GM10248 (cell line): ENCODE data around the gene MCMBP.
A peak's percentile ranks its signal among the peaks of the same experiment; 100 is the strongest.
"Not testable (repeated sequence)": the region's sequence is repeated elsewhere in the genome, so short reads cannot be mapped to it uniquely, and the experiment has no call there.

Experiments used
- CTCF ChIA-PET: fragments of 300-600 bp; sonication (Branson Sonifier 250); formaldehyde crosslinking; extraction: SDS; loops from one replicate; lab custom pipeline; 2021; ENCODE audit warnings: antibody characterized with exemption; lab: Yijun Ruan, JAX
- POLR2A ChIA-PET: fragments of 350-650 bp; sonication (Branson Sonifier 250); formaldehyde crosslinking; extraction: SDS; loops from one replicate; lab custom pipeline; 2020; ENCODE audit warnings: antibody characterized with exemption; lab: Yijun Ruan, JAX
- DNase-seq: peaks from one replicate; pipeline ENCODE4 v3.0.0; 2012; ENCODE audit errors: extremely low spot score
- TF ChIP-seq, protein P1 (sequence below): IDR thresholded peaks from 2 replicates; pipeline ENCODE4 v1.5.1; 2012; ENCODE audit warnings: mild to moderate bottlenecking, low read depth; ENCODE audit errors: extremely low read depth, missing control alignments, control extremely low read depth

MCMBP gene

GRCh38 chr10:119893074-119893473, 20.4 kb upstream of the MCMBP start:
- CTCF ChIA-PET: interaction anchor here (1.0 to 1.9 kb wide), 8 partner anchors 10 to 206 kb away, joined by 3 to 7 read pairs (median 4); partner anchors contain the start of gene MCMBP
- no peak for DNase-seq
- TF ChIP-seq, protein P1, sequence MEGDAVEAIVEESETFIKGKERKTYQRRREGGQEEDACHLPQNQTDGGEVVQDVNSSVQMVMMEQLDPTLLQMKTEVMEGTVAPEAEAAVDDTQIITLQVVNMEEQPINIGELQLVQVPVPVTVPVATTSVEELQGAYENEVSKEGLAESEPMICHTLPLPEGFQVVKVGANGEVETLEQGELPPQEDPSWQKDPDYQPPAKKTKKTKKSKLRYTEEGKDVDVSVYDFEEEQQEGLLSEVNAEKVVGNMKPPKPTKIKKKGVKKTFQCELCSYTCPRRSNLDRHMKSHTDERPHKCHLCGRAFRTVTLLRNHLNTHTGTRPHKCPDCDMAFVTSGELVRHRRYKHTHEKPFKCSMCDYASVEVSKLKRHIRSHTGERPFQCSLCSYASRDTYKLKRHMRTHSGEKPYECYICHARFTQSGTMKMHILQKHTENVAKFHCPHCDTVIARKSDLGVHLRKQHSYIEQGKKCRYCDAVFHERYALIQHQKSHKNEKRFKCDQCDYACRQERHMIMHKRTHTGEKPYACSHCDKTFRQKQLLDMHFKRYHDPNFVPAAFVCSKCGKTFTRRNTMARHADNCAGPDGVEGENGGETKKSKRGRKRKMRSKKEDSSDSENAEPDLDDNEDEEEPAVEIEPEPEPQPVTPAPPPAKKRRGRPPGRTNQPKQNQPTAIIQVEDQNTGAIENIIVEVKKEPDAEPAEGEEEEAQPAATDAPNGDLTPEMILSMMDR: no peak
- POLR2A ChIA-PET: interaction anchor here (1.0 to 2.6 kb wide), 4 partner anchors 13 to 242 kb away, joined by 3 to 15 read pairs (median 4); partner anchors contain the start of genes BAG3 and MCMBP

- peak; percentile 95 for DNase-seq
- POLR2A ChIA-PET: interaction anchor here (0.7 to 2.6 kb wide), 5 partner anchors 14 to 242 kb away, joined by 3 to 15 read pairs (median 3); partner anchors contain the start of genes BAG3, INPP5F and MCMBP
- TF ChIP-seq, protein P1: no peak
- CTCF ChIA-PET: interaction anchor here (1.0 to 1.9 kb wide), 6 partner anchors 9 to 205 kb away, joined by 3 to 7 read pairs (median 5); partner anchors contain the start of gene MCMBP
Measured at GRCh38 chr10:119892188-119893065, 19.8 kb upstream of the MCMBP start, which contains the start of gene SEC23IP. Gene SEC23IP (plus strand): TSS chr10:119892730. CDS start chr10:119892783, 53 bp downstream.

GRCh38 chr10:119891849-119892187, 19.2 kb upstream of the MCMBP start:
- ChIA-PET CTCF (interaction anchor here (1.0 to 1.8 kb wide), 6 partner anchors 9 to 204 kb away, joined by 3 to 7 read pairs (median 4); no protein-coding TSS in a partner anchor), POLR2A (interaction anchor here (0.7 to 2.6 kb wide), 6 partner anchors 14 to 241 kb away, joined by 3 to 15 read pairs (median 4); partner anchors contain the start of genes BAG3, INPP5F and MCMBP)
- DNase-seq: not testable (repeated sequence)

GRCh38 chr10:119890307-119890706, 17.7 kb upstream of the MCMBP start:
- CTCF ChIA-PET: interaction anchor here (0.9 to 1.2 kb wide), 3 partner anchors 19 to 30 kb away, joined by 3 to 4 read pairs (median 3); no protein-coding TSS in a partner anchor
- POLR2A ChIA-PET, DNase-seq: not testable (repeated sequence)

DNA sequence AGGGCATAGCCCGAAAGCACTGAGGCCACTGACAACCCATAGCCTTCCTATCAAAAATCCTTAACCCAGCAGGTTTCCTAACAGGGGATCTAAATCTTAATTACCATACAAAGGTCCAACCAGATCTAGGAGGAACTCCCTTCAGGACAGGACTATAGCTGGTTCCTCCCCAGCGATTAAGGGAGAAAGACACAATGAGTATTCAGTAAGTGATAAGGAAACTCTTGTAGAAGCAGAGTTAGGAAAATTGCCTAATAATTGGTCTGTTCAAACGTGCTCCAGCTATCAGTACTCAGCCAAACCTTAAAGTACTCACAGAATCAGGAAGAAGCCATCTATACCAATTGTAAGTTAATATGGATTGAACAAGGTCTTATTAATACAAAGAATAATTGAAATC, 16.6 kb upstream of the MCMBP start:
- POLR2A ChIA-PET, DNase-seq, CTCF ChIA-PET: not testable (repeated sequence)

- DNase-seq, CTCF ChIA-PET, POLR2A ChIA-PET: not testable (repeated sequence)
Measured at GRCh38 chr10:119888715-119889114, 16.1 kb upstream of the MCMBP start.

DNA sequence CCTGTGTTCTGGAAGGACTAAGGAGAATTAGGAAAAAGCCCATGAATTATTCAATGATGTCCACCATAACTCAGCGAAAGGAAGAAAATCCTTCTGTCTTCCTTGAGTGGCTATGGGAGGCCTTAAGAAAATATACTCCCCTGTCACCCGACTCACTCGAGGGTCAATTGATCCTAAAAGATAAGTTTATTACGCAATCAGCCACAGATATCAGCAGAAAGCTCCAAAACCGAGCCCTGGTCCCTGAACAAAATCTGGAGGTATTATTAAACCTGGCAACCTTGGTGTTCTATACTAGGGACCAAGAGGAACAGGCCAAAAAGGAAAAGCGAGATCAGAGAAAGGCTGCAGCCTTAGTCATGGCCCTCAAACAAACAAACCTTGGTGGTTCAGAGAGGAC, 13.4 kb upstream of the MCMBP start:
- CTCF ChIA-PET: interaction anchor here (0.8 to 1.3 kb wide), 5 partner anchors 11 to 27 kb away, joined by 3 read pairs; partner anchors contain the start of gene MCMBP
- POLR2A ChIA-PET, DNase-seq: not testable (repeated sequence)

- DNase-seq, POLR2A ChIA-PET: not testable (repeated sequence)
- CTCF ChIA-PET: interaction anchor here (2.5 kb wide), 1 partner anchor 10 kb away, joined by 11 read pairs; no protein-coding TSS in a partner anchor
Measured at GRCh38 chr10:119883901-119884611, 11.4 kb upstream of the MCMBP start.

DNA sequence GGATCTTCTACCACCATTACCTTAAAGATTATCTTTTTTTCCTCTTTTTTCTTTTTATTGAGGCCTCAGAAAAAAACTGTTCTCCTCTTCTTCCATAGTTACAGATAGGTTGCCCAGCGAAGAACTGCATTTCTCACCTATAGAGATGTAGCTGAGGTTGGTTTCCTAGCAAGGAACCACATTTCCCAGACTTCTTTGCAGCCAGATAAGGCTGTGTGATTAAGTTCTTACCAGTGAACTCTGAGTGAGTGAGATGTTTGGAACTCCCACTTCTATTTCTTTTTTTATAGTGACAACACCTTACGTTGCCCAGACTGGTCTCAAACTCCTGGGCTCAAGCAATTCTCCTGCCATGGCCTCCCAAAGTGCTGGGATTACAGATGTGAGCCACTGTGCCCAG, 5.9 kb upstream of the MCMBP start:
- DNase-seq: no peak
- TF ChIP-seq, protein P1: no peak
- CTCF ChIA-PET: no interaction called here
- POLR2A ChIA-PET: no interaction called here
